HG02610 (cell line): ENCODE measurements around the gene CRYBG1.

ENCODE experiments used
- ATAC-seq: cut with Tn5 transposase; IDR thresholded peaks from one replicate; pipeline ENCODE4 v1.9.1; 2021; ENCODE audit warnings: mild to moderate bottlenecking, moderate library complexity; ENCODE audit not compliant: unreplicated experiment

CRYBG1 gene

GRCh38 chr6:106522562-106523250, 162.2 kb downstream of the CRYBG1 start:
- ATAC-seq = no peak

- peak; percentile 42 for ATAC-seq
Observed at GRCh38 chr6:106525107-106525881, 164.8 kb downstream of the CRYBG1 start.

GRCh38 chr6:106525882-106526275, 165.4 kb downstream of the CRYBG1 start:
- no peak for ATAC-seq

- no peak for ATAC-seq
Observed at GRCh38 chr6:106527117-106527516, 166.6 kb downstream of the CRYBG1 start.

GRCh38 chr6:106527979-106528378, 167.5 kb downstream of the CRYBG1 start:
- no peak for ATAC-seq

GRCh38 chr6:106528521-106528920, 168.0 kb downstream of the CRYBG1 start:
- no peak for ATAC-seq

GRCh38 chr6:106529438-106529837, 168.9 kb downstream of the CRYBG1 start:
- no peak for ATAC-seq

- no peak for ATAC-seq
Observed at GRCh38 chr6:106530026-106530425, 169.5 kb downstream of the CRYBG1 start.

- no peak for ATAC-seq
Observed at GRCh38 chr6:106530502-106530901, 170.0 kb downstream of the CRYBG1 start.

GRCh38 chr6:106533054-106533453, 172.5 kb downstream of the CRYBG1 start:
- no peak for ATAC-seq

- no peak for ATAC-seq
Observed at GRCh38 chr6:106534004-106534403, 173.5 kb downstream of the CRYBG1 start.

GRCh38 chr6:106534564-106534982, 174.1 kb downstream of the CRYBG1 start:
- no peak for ATAC-seq

- ATAC-seq = no peak
Observed at GRCh38 chr6:106535012-106535411, 174.5 kb downstream of the CRYBG1 start.

GRCh38 chr6:106536357-106536756, 175.8 kb downstream of the CRYBG1 start:
- no peak for ATAC-seq

GRCh38 chr6:106536851-106537250, 176.3 kb downstream of the CRYBG1 start:
- peak; percentile 60 for ATAC-seq

- ATAC-seq = no peak
Observed at GRCh38 chr6:106537662-106538061, 177.1 kb downstream of the CRYBG1 start.

GRCh38 chr6:106538145-106538544, 177.6 kb downstream of the CRYBG1 start:
- no peak for ATAC-seq

GRCh38 chr6:106539936-106540335, 179.4 kb downstream of the CRYBG1 start:
- ATAC-seq = no peak

- ATAC-seq = no peak
Observed at GRCh38 chr6:106540432-106540831, 179.9 kb downstream of the CRYBG1 start.

GRCh38 chr6:106540907-106541306, 180.4 kb downstream of the CRYBG1 start:
- no peak for ATAC-seq

GRCh38 chr6:106546261-106546690, 185.8 kb downstream of the CRYBG1 start:
- peak; percentile 51 for ATAC-seq

- ATAC-seq = no peak
Observed at GRCh38 chr6:106546691-106547414, 186.3 kb downstream of the CRYBG1 start.
